Liver (tissue), 9 donors: Measurements from ENCODE around the gene RB1. TPM values are rescaled to one million over a fixed set of nuclear protein-coding genes. Genes with fewer than 3 reads are reported as not detected.

ENCODE experiments used
- DNase-seq: peaks from one replicate; pipeline ENCODE4 v3.0.0-alpha.2; 2017; ENCODE audit warnings: low spot score
- H3K27ac ChIP-seq, 2 donors: one replicate each; pipeline ENCODE4 v1.7.0; 2013; ENCODE audit warnings: inconsistent platforms in 2 of 2, low read length in 2 of 2, control low read depth in 1 of 2, low read depth in 1 of 2, mild to moderate bottlenecking in 1 of 2
- H3K27me3 ChIP-seq, 4 donors: one replicate each; pipeline versions ENCODE4 v1.6.1 to v1.7.0; 2013; ENCODE audit warnings: low read length in 3 of 4, inconsistent platforms in 1 of 4, mild to moderate bottlenecking in 1 of 4, moderate library complexity in 1 of 4; ENCODE audit not compliant: control insufficient read depth in 4 of 4, insufficient read depth in 4 of 4
- H3K36me3 ChIP-seq, 4 donors: one replicate each; pipeline versions ENCODE4 v1.6.1 to v1.7.0; 2013; ENCODE audit warnings: low read length in 3 of 4, mild to moderate bottlenecking in 3 of 4, low read depth in 1 of 4, moderate library complexity in 1 of 4; ENCODE audit not compliant: control insufficient read depth in 4 of 4, insufficient read depth in 3 of 4
- H3K4me1 ChIP-seq, 4 donors: one replicate each; pipeline versions ENCODE4 v1.6.1 to v1.7.0; 2013; ENCODE audit warnings: low read length in 3 of 4, mild to moderate bottlenecking in 3 of 4, moderate library complexity in 1 of 4; ENCODE audit not compliant: control insufficient read depth in 4 of 4, insufficient read depth in 4 of 4
- H3K4me3 ChIP-seq, 3 donors: one replicate each; pipeline versions ENCODE4 v1.6.1 to v1.7.0; 2013; ENCODE audit warnings: low read length in 3 of 3, control low read depth in 1 of 3, low read depth in 1 of 3, mild to moderate bottlenecking in 1 of 3
- H3K9ac ChIP-seq, 2 donors: one replicate each; pipeline ENCODE4 v1.7.0; 2013; ENCODE audit warnings: low read length in 2 of 2, mild to moderate bottlenecking in 2 of 2, moderate library complexity in 2 of 2, control low read depth in 1 of 2, low read depth in 1 of 2
- H3K9me3 ChIP-seq, 4 donors: one replicate each; pipeline versions ENCODE4 v1.6.1 to v1.7.0; 2013; ENCODE audit warnings: low read length in 3 of 4; ENCODE audit not compliant: control insufficient read depth in 4 of 4
- CTCF ChIP-seq: fragments of 150-350 bp; IDR thresholded peaks from 2 replicates; pipeline ENCODE4 v1.5.1; 2017; ENCODE audit warnings: improper control_type of control experiment, low read depth, low read length; ENCODE audit not compliant: missing input control
- FOXA1 ChIP-seq: IDR thresholded peaks from 2 replicates; pipeline ENCODE4 v1.6.1; 2016; ENCODE audit warnings: antibody characterized with exemption
- FOXA2 ChIP-seq: IDR thresholded peaks from 2 replicates; pipeline ENCODE4 v1.6.1; 2016; ENCODE audit warnings: antibody characterized with exemption
- GABPA ChIP-seq, 2 donors: IDR thresholded peaks in 1 of 2; conservative IDR thresholded peaks in 1 of 2; 2 replicates each; pipeline ENCODE4 v1.6.1; 2016; ENCODE audit warnings: antibody characterized with exemption in 2 of 2, mild to moderate bottlenecking in 1 of 2, moderate library complexity in 1 of 2
- HNF4G ChIP-seq: IDR thresholded peaks from 2 replicates; pipeline ENCODE4 v1.6.1; 2016; ENCODE audit warnings: antibody characterized with exemption
- MAX ChIP-seq: IDR thresholded peaks from 2 replicates; pipeline ENCODE4 v1.6.1; 2016; ENCODE audit warnings: antibody characterized with exemption
- NR2F2 ChIP-seq: IDR thresholded peaks from 2 replicates; pipeline ENCODE4 v1.6.1; 2016; ENCODE audit warnings: antibody characterized with exemption
- RAD21 ChIP-seq, 2 donors: IDR thresholded peaks; 2 replicates each; pipeline ENCODE4 v1.6.1; 2016; ENCODE audit warnings: antibody characterized with exemption in 2 of 2, mild to moderate bottlenecking in 2 of 2
- RXRA ChIP-seq, 2 donors: IDR thresholded peaks; 2 replicates each; pipeline ENCODE4 v1.6.1; 2017 to 2018; ENCODE audit warnings: antibody characterized with exemption in 2 of 2, mild to moderate bottlenecking in 1 of 2
- SP1 ChIP-seq: IDR thresholded peaks from 2 replicates; pipeline ENCODE4 v1.6.1; 2018; ENCODE audit warnings: antibody characterized with exemption, mild to moderate bottlenecking
- TAF1 ChIP-seq: conservative IDR thresholded peaks from 2 replicates; pipeline ENCODE4 v1.6.1; 2016; ENCODE audit warnings: antibody characterized with exemption, mild to moderate bottlenecking
- WGBS: extraction: QIAGEN DNeasy Blood & Tissue Kit; methylation state at CpG from one replicate; pipeline ENCODE4 v1.1.7; 2013; 5-methylcytosine and 5-hydroxymethylcytosine counted together
- polyA plus RNA-seq, 2 donors: library from polyadenylated mRNA; stranded (reverse) in 1 of 2; unstranded in 1 of 2; fragments of 200-250 nt in 1 of 2; fragments of >200 nt in 1 of 2; fragmentation: Nextera tagmentation in 1 of 2; extraction: Ambion mirVana in 1 of 2; gene quantifications; one replicate each; pipeline versions ENCODE4 v1.2.1 to v1.2.3, GENCODE V29; 2013 to 2015
- total RNA-seq, 2 donors: library from RNA; depleted of rRNA; stranded (reverse); fragments of >200 nt; gene quantifications; one replicate each; pipeline ENCODE4 v1.2.3, GENCODE V29; 2014
- TF ChIP-seq, protein P1 (sequence below): IDR thresholded peaks from 2 replicates; pipeline ENCODE4 v1.6.1; 2016; ENCODE audit warnings: antibody characterized with exemption, mild to moderate bottlenecking
- TF ChIP-seq, protein P2 (sequence below): IDR thresholded peaks from 2 replicates; pipeline ENCODE4 v1.6.1; 2016; ENCODE audit warnings: antibody characterized with exemption
- donor health status: healthy.
- donor health status: healthy.
- donor health status: healthy.
- donor health status: healthy.
- donor health status: healthy.

RB1 gene
- total and polyA plus RNA-seq, 4 donors = 6.6 to 30.6 (median 8.9) TPM

DNA sequence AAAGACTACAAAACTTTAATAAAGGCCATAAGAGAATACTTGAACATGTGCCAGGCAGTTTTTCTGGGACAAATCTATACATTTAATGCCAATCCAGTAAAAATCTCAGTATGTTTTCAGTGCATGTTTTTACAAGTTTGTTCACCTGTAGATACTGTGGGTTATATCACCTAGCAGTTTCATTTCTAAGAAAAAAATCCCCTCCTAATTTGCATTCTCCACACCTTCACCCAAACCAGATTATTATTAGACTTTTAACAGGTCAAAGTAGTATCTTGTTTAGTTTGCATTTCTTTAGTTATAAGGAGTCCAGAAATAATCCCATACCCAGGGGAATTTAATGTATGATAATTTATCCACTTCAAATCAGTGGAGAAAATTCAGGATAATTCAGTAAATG, 126.3 kb downstream of the RB1 start:
- H3K36me3 ChIP-seq = no peaks in the 10 kb centered on the region
- no peak for TF ChIP-seq HNF4G
- no peak overlapping the region for H3K4me3 ChIP-seq
- H3K27me3 ChIP-seq = no peaks in the 10 kb centered on the region
- no peak for DNase-seq
- H3K4me1 ChIP-seq = no peaks in the 10 kb centered on the region
- H3K27ac ChIP-seq = no peak overlapping the region
- H3K9me3 ChIP-seq = no peaks in the 10 kb centered on the region
- no peak overlapping the region for H3K9ac ChIP-seq

DNA sequence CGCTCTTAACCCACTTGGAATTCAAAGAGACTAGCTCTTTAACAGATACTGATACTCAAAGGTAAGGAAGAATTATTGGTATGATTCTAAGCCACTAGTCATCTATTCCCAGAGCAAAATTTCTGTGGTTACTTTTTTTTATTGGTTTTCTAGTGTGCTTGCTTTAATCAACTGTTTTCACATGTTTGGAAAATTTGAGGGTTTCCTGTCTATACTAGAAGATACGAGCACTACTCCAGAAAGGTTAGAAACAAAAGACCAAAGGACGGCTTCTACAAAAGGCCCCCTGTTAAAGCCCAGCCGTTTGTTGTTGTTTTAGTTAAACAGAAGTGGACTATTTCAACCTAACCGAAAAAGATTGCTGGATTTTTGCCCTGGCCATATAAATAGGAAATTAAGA, 127.9 kb downstream of the RB1 start:
- H3K9ac ChIP-seq = no peak overlapping the region
- H3K27ac ChIP-seq = no peak overlapping the region
- TF ChIP-seq CTCF (no peak), NR2F2 (no peak), GABPA (IDR thresholded peaks at IDR 0.05 in 1 of 2, conservative IDR thresholded peaks at IDR 0.05 in 1 of 2) (no peak), RXRA (IDR thresholded peaks at IDR 0.05) (no peak), HNF4G (no peak), SP1 (no peak)
- TF ChIP-seq, protein P1, sequence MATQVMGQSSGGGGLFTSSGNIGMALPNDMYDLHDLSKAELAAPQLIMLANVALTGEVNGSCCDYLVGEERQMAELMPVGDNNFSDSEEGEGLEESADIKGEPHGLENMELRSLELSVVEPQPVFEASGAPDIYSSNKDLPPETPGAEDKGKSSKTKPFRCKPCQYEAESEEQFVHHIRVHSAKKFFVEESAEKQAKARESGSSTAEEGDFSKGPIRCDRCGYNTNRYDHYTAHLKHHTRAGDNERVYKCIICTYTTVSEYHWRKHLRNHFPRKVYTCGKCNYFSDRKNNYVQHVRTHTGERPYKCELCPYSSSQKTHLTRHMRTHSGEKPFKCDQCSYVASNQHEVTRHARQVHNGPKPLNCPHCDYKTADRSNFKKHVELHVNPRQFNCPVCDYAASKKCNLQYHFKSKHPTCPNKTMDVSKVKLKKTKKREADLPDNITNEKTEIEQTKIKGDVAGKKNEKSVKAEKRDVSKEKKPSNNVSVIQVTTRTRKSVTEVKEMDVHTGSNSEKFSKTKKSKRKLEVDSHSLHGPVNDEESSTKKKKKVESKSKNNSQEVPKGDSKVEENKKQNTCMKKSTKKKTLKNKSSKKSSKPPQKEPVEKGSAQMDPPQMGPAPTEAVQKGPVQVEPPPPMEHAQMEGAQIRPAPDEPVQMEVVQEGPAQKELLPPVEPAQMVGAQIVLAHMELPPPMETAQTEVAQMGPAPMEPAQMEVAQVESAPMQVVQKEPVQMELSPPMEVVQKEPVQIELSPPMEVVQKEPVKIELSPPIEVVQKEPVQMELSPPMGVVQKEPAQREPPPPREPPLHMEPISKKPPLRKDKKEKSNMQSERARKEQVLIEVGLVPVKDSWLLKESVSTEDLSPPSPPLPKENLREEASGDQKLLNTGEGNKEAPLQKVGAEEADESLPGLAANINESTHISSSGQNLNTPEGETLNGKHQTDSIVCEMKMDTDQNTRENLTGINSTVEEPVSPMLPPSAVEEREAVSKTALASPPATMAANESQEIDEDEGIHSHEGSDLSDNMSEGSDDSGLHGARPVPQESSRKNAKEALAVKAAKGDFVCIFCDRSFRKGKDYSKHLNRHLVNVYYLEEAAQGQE = no peak
- TF ChIP-seq, protein P2, sequence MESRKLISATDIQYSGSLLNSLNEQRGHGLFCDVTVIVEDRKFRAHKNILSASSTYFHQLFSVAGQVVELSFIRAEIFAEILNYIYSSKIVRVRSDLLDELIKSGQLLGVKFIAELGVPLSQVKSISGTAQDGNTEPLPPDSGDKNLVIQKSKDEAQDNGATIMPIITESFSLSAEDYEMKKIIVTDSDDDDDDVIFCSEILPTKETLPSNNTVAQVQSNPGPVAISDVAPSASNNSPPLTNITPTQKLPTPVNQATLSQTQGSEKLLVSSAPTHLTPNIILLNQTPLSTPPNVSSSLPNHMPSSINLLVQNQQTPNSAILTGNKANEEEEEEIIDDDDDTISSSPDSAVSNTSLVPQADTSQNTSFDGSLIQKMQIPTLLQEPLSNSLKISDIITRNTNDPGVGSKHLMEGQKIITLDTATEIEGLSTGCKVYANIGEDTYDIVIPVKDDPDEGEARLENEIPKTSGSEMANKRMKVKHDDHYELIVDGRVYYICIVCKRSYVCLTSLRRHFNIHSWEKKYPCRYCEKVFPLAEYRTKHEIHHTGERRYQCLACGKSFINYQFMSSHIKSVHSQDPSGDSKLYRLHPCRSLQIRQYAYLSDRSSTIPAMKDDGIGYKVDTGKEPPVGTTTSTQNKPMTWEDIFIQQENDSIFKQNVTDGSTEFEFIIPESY = no peak
- no peaks in the 10 kb centered on the region for H3K36me3 ChIP-seq
- no peaks in the 10 kb centered on the region for H3K4me1 ChIP-seq
- no peak for DNase-seq
- H3K9me3 ChIP-seq = no peaks in the 10 kb centered on the region
- H3K4me3 ChIP-seq = no peak overlapping the region
- 76% methylated on average over 5 of the region's 5 CpGs for WGBS
- no peaks in the 10 kb centered on the region for H3K27me3 ChIP-seq

DNA sequence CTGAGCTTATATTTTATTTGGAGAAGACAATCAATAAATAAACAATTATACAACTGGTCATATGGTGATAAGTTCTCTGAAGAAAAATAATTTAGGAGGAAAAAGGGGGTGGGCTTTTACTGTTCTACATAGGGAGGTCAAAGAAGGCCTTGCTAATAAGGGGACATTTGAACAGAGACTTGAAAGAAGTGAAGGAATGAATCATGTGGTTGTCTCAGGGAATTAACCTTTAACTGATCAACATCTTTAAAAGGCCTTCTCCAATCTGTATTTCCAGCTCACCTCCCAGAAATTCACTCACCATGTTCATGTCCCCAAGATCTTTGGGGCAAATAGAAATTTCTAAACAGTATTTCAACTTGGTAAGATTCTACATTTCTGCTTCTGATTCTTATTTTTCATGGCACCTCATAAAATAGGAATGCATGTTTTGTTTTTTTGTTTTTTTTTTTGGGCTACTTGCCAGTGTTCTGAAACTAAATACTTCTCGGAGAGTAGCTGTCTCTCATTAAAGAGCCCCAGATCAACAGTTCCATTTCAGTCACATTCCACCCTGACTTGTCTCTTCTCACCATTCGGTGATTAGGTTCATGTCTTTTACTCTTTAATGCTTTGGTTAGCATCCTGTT, 128.6 kb downstream of the RB1 start:
- H3K27me3 ChIP-seq = no peaks in the 10 kb centered on the region
- TF ChIP-seq TAF1 (no peak), FOXA2 (no peak), CTCF (no peak), SP1 (no peak), RAD21 (IDR thresholded peaks at IDR 0.05) (no peak), NR2F2 (no peak), FOXA1 (no peak), MAX (no peak)
- TF ChIP-seq, protein P2 = no peak
- 75% methylated on average over 2 of the region's 2 CpGs for WGBS
- no peaks in the 10 kb centered on the region for H3K4me1 ChIP-seq
- no peaks in the 10 kb centered on the region for H3K9me3 ChIP-seq
- H3K9ac ChIP-seq = peak overlapping the region in 1 of 2 donors; percentile 31
- DNase-seq = no peak
- H3K36me3 ChIP-seq = no peaks in the 10 kb centered on the region
- H3K4me3 ChIP-seq = no peak overlapping the region
- no peak overlapping the region for H3K27ac ChIP-seq
